Thoracic aorta (tissue), 2 donors: ENCODE measurements around the gene RRAS2. TPM values are rescaled to one million over a fixed set of nuclear protein-coding genes. Genes with fewer than 3 reads are reported as not detected.

Experiments used
- ATAC-seq: fragments of 150-250 bp; one replicate; pipeline ENCODE4 v1.8.0; 2017; ENCODE audit warnings: low read depth; ENCODE audit not compliant: insufficient number of reproducible peaks, low FRiP score
- DNase-seq: peaks from one replicate; pipeline ENCODE4 v3.0.0-alpha.2; 2020; ENCODE audit warnings: low spot score
- H3K27ac ChIP-seq, 2 donors: fragments of 200-600 bp; sonication (generic); 1 replicate in 1 of 2; 2 replicates in 1 of 2; pipeline ENCODE4 v1.5.1; 2016; ENCODE audit warnings: mild to moderate bottlenecking in 2 of 2, moderate library complexity in 2 of 2
- H3K27me3 ChIP-seq: fragments of 200-600 bp; sonication (generic); replicated peaks from 2 replicates; pipeline ENCODE4 v1.6.0; 2016; ENCODE audit warnings: mild to moderate bottlenecking; ENCODE audit not compliant: insufficient read depth
- H3K36me3 ChIP-seq: fragments of 200-600 bp; sonication (generic); one replicate; pipeline ENCODE4 v1.5.1; 2016
- H3K4me1 ChIP-seq, 2 donors: fragments of 200-600 bp; sonication (generic); 1 replicate in 1 of 2; 2 replicates in 1 of 2; pipeline versions ENCODE4 v1.5.1 to v1.6.0; 2016; ENCODE audit warnings: low read depth in 2 of 2, mild to moderate bottlenecking in 1 of 2; ENCODE audit not compliant: control insufficient read depth in 1 of 2
- H3K4me3 ChIP-seq: fragments of 200-600 bp; sonication (generic); 2 replicates; pipeline ENCODE4 v1.5.1; 2016; ENCODE audit warnings: mild to moderate bottlenecking
- H3K9me3 ChIP-seq: fragments of 200-600 bp; sonication (generic); 2 replicates; pipeline ENCODE4 v1.5.1; 2016
- total RNA-seq, 2 donors: library from RNA; depleted of rRNA; stranded (reverse); fragments of >200 nt; gene quantifications; one replicate each; pipeline versions ENCODE4 v1.1.0 to v1.2.3, GENCODE V29; 2016
- TF ChIP-seq, protein P1 (sequence below): fragments of 200-600 bp; sonication (generic); IDR thresholded peaks from one replicate; pipeline ENCODE4 v1.5.1; 2019; ENCODE audit warnings: antibody characterized with exemption

The RRAS2 gene
- total RNA-seq, 2 donors from 2014 or later: 39.4 to 47.8 TPM

DNA sequence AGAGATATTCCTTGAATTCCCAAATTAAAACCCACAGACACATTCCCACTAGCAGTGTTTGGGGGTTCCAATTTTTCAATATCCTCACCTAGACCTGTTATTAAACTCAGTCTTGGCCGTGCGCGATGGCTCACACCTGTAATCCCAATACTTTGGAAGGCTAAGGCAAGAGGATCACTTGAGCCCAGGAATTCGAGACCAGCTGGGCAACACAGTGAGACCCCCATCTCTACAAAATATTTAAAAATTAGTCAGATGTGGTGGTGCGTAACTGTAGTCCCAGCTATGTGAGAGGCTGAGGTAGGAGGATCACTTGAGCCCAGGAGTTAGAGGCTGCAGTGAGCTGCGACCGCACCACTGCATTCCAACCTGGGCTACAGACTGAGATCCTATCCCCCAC, 53.3 kb downstream of the RRAS2 start:
- DNase-seq (no peak), ATAC-seq (no peak)
- Histone ChIP-seq H3K9me3 (no peaks in the 10 kb centered on the region), H3K27me3 (no peaks in the 10 kb centered on the region), H3K4me1 (peaks cover 10 to 26% of the 10 kb centered on the region in 2 donors), H3K4me3 (no peak overlapping the region), H3K27ac (no peak overlapping the region), H3K36me3 (no peaks in the 10 kb centered on the region)
- TF ChIP-seq, protein P1, sequence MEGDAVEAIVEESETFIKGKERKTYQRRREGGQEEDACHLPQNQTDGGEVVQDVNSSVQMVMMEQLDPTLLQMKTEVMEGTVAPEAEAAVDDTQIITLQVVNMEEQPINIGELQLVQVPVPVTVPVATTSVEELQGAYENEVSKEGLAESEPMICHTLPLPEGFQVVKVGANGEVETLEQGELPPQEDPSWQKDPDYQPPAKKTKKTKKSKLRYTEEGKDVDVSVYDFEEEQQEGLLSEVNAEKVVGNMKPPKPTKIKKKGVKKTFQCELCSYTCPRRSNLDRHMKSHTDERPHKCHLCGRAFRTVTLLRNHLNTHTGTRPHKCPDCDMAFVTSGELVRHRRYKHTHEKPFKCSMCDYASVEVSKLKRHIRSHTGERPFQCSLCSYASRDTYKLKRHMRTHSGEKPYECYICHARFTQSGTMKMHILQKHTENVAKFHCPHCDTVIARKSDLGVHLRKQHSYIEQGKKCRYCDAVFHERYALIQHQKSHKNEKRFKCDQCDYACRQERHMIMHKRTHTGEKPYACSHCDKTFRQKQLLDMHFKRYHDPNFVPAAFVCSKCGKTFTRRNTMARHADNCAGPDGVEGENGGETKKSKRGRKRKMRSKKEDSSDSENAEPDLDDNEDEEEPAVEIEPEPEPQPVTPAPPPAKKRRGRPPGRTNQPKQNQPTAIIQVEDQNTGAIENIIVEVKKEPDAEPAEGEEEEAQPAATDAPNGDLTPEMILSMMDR: no peak

DNA sequence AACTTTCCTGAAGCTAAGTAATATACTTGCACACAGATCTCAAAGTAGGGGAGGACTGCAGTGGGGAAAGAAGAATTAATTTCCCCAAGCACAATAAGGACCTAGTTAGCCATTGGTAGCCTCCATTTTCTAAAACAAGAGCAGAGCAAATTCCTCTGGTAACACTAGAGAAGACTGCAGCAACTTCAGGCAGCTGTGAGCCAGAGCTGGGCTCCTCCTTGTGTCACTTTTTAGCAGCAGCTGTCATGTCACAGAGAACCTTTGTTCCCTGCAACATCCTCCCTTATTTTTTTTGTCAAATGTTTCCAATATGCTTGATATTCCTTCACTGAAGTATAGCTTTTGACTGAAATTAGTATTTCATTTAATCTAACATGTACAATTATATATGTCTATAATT, 54.4 kb downstream of the RRAS2 start:
- no peak for DNase-seq
- TF ChIP-seq, protein P1: no peak
- no peak for ATAC-seq

DNA sequence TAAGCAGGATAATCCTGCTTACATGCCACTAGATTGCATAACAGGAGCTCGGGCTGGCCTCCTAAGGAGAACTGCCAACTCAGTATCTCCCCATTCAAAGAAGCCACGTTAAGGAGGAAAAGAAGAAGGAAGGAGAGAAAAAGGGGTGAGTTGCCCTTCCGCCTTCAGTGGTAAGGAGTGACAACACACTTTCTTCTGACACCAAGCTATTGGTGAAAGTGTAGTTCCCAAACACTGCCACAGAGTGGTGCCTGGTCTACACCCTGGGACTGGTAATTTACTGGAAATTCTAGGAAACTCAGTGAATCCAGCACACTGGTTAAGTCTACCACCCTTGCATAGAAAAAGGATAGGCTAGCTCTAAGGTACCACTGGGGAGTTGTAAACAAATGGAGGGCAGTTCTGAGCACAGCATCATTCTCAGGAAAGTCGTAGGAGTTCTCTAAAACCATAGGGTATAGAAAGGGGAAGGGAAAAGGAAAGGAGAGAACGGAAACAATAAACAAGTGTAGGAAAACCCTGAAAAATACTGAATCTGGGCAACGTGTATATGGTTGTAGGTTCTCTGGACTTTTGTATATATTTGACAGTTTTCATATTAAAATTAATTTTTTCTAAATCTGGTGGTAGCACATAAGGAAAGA, 58.2 kb downstream of the RRAS2 start:
- no peaks in the 10 kb centered on the region for H3K27me3 ChIP-seq
- no peaks in the 10 kb centered on the region for H3K36me3 ChIP-seq
- no peak overlapping the region for H3K4me3 ChIP-seq
- peaks cover 0 to 29% of the 10 kb centered on the region in 2 donors for H3K4me1 ChIP-seq
- ATAC-seq (peak; percentile 48), DNase-seq (peak; percentile 6)
- TF ChIP-seq, protein P1: peak; percentile 76
- no peaks in the 10 kb centered on the region for H3K9me3 ChIP-seq
- H3K27ac ChIP-seq: no peak overlapping the region

More for the DNA sequence above, 54.4 kb downstream of the RRAS2 start:
- Histone ChIP-seq H3K4me1 (peaks cover 10 to 33% of the 10 kb centered on the region in 2 donors), H3K4me3 (no peak overlapping the region), H3K27ac (no peak overlapping the region), H3K27me3 (no peaks in the 10 kb centered on the region), H3K36me3 (no peaks in the 10 kb centered on the region), H3K9me3 (no peaks in the 10 kb centered on the region)

DNA sequence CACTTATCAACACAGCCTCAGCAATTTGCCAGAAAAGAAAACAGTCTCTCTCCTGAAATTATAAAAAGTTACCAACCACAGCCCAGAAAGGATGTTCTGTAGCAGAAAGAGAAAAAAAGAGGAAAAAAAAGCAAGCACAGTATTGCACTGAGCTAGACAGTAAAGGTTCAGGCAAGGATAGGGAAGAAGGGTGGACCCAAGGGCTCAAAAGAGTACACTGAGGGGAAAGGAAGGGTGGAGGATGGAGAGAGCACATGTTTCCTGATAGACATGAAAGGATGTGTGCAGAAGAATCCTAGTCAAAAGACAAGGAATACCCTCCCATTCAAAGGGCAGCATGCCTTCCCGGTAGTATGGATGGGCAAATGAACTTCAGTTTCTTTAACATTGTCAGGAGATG, 59.1 kb downstream of the RRAS2 start:
- no peak overlapping the region for H3K4me3 ChIP-seq
- no peaks in the 10 kb centered on the region for H3K9me3 ChIP-seq
- ATAC-seq: no peak
- DNase-seq: no peak
- no peak overlapping the region for H3K27ac ChIP-seq
- no peaks in the 10 kb centered on the region for H3K27me3 ChIP-seq
- TF ChIP-seq, protein P1: no peak
- no peaks in the 10 kb centered on the region for H3K36me3 ChIP-seq
- H3K4me1 ChIP-seq: peaks cover 0 to 29% of the 10 kb centered on the region in 2 donors

GRCh38 chr11:14290422-14290821, 68.6 kb downstream of the RRAS2 start:
- DNase-seq: no peak
- Histone ChIP-seq H3K27me3 (no peaks in the 10 kb centered on the region), H3K4me1 (peaks cover 0 to 11% of the 10 kb centered on the region in 2 donors), H3K9me3 (no peaks in the 10 kb centered on the region), H3K27ac (no peak overlapping the region), H3K4me3 (no peak overlapping the region), H3K36me3 (no peaks in the 10 kb centered on the region)
- TF ChIP-seq, protein P1: no peak
- no peak for ATAC-seq
